Astrocyte (in vitro differentiated cells and primary cell): ENCODE data around the gene TENM3.

Experiments used
- EZH2 ChIP-seq: IDR thresholded peaks from 2 replicates; pipeline ENCODE4 v1.6.1; 2012; ENCODE audit warnings: mild to moderate bottlenecking, low read length, inconsistent platforms; ENCODE audit not compliant: insufficient read depth
- TF ChIP-seq, protein P1 (sequence below): IDR thresholded peaks from 2 replicates; pipeline ENCODE4 v1.5.1; 2011; ENCODE audit warnings: low read depth, mild to moderate bottlenecking, inconsistent platforms, low read length, moderate library complexity; ENCODE audit not compliant: insufficient read depth

DNA sequence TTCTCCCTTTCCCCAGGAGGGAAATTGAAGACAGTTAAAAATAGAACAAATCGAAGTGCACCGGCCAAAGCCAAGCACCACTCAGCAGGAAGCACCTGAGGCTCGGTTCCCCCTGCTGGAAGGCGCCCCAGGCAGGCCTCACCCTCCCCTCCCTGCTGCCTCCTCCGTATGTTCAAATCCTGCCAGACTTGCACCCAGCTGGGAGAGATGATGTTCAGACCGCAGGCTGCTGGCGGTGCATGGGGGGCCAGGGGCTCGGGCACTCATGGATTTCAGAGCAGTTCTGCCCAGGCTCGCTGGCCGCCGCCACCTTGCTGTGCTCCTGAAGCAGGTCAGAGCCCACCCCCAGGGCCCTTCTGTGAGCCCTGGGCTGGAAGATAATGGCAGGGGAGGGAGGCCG, 582.6 kb downstream of the TENM3 start:
- TF ChIP-seq, protein P1, sequence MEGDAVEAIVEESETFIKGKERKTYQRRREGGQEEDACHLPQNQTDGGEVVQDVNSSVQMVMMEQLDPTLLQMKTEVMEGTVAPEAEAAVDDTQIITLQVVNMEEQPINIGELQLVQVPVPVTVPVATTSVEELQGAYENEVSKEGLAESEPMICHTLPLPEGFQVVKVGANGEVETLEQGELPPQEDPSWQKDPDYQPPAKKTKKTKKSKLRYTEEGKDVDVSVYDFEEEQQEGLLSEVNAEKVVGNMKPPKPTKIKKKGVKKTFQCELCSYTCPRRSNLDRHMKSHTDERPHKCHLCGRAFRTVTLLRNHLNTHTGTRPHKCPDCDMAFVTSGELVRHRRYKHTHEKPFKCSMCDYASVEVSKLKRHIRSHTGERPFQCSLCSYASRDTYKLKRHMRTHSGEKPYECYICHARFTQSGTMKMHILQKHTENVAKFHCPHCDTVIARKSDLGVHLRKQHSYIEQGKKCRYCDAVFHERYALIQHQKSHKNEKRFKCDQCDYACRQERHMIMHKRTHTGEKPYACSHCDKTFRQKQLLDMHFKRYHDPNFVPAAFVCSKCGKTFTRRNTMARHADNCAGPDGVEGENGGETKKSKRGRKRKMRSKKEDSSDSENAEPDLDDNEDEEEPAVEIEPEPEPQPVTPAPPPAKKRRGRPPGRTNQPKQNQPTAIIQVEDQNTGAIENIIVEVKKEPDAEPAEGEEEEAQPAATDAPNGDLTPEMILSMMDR, result no peak
- no peak for TF ChIP-seq EZH2
